ENCODE data around the gene GBX2.

Gene GBX2

DNA sequence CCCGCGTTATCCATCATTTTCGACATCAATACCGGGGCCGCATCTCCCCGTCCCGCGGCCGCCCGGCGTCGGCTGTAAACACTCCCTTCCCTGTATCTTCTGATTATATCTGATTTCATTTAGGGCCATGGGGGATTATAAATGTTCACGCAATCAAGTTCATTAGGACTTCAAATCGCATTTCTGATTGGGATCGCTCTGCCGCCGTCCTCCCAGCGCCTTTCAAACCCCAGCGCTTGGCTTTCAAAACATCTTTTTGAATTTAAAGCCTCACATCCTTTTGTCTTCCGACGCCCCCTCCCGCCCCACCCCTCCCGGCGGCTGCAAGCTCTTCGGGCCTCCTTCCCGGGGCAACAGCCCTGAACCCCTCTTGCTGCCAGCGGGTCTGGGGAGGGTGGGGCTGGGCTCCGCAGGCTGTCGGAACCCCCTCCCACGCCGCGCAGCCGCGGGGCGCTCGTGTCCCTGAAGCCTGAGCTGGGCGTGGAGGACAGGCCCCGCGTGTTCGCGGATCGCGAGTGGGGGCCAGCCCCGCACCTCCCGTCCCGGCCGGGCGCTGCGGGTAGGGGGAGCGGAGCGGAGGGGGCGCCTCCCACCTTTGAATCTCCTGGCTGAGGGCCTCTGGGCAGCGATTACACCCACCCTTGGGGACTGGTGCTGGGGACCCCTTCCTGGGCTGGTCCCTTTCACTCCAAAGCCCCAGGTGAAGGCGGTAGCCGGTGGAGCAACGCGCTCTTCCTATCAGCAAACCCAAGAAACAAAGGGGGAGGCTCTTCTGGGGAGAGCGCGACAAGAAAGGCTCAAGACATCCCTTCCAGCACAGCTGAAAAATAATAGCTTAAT, 11.3 kb upstream of the GBX2 start:
- TF ChIP-seq TARDBP (IDR thresholded peaks at IDR 0.05) (peak; percentile 89), ZNF384 (IDR thresholded peaks at IDR 0.05) (no peak)
- no peak for DNase-seq (ENCODE audit: extremely low spot score)
- ChIA-PET CTCF (interaction anchor here (0.6 to 2.9 kb wide), 2 partner anchors 375 to 414 kb away, joined by 3 to 12 read pairs; no protein-coding TSS in a partner anchor), POLR2A (interaction anchor here (1.6 kb wide), 1 partner anchor 400 kb away, joined by 7 read pairs; no protein-coding TSS in a partner anchor)

DNA sequence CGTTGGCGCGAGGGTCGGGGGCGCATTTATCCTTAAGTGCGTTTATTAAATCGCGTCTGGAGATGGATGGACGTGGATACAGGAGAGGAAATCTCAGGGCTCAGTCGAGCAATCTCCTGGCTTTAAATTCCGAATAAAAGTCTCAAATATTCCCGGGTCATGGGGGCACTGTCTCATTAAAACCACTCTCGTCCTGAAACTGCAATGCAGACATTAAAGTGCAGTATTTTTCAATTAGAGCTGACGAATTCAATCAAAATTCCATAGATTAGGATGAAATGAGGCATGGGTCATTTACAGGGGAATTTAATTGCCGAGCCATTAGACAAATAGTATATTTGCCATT, 10.7 kb upstream of the GBX2 start:
- ChIA-PET CTCF (interaction anchor here (0.6 to 1.9 kb wide), 3 partner anchors 399 to 775 kb away, joined by 5 to 21 read pairs (median 6); no protein-coding TSS in a partner anchor), POLR2A (interaction anchor here (1.6 kb wide), 2 partner anchors 399 to 413 kb away, joined by 6 to 7 read pairs; no protein-coding TSS in a partner anchor)
- no peak for DNase-seq (ENCODE audit: extremely low spot score)
- TF ChIP-seq FOXK2 (IDR thresholded peaks at IDR 0.05) = no peak
- no peak for TF ChIP-seq TARDBP (IDR thresholded peaks at IDR 0.05)
- no peak for TF ChIP-seq CTBP1 (IDR thresholded peaks at IDR 0.05; ENCODE audit: borderline replicate concordance)
- no peak for TF ChIP-seq ELF4 (IDR thresholded peaks at IDR 0.05)
- no peak for TF ChIP-seq ZNF384 (IDR thresholded peaks at IDR 0.05)
- no peak for TF ChIP-seq NFRKB (IDR thresholded peaks at IDR 0.05)
- no peak for TF ChIP-seq BHLHE40 (IDR thresholded peaks at IDR 0.05; ENCODE audit: borderline replicate concordance)
- no peak for TF ChIP-seq FOXM1 (IDR thresholded peaks at IDR 0.05; ENCODE audit: borderline replicate concordance)

DNA sequence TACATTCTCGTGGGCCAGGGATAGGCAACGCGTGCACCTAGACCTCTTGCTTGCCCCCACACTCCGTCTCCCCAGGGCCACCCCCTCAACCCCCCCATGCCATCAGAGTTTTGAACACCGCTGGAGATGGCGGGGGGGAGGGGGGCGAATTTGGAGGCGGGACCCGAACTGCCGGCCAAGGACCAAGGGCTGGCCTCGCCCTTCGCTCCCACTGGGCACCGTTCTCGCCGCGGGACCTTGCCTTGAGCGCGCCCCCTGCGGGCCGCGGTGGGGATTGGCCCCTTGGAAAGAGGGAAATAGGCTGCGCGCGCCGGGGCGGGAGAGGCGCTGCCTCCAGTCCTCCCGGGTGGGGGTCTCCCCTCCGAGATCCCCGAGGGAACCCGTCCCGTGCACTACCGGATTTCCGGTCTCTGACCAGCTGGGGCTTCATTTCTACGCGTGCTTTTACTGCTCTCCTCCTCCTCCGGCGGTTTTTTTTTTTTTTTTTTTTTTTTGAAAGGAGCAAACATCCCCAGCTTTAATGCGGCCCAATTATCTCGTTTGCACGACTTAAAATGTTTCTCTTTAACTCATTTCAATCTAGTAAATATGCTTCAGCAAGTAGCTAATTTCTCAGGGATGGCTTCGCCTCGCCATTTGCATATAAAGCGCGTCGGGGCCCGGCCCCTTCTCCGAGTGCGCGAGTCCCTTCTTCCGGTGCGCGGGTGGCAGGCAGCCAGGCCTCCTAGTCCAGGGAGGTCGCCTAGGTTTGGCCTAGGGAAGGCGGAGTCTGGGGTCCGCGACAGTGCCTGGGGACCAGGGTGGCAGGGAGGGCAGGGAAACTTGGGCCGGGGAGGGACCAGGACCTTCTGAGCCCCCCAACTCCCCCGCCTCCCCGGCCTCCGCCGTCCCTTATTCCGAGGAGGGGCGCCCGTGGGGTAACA, 10.0 kb upstream of the GBX2 start:
- ChIA-PET CTCF (interaction anchor here (0.6 to 1.9 kb wide), 6 partner anchors 9 to 774 kb away, joined by 3 to 21 read pairs (median 5); no protein-coding TSS in a partner anchor), POLR2A (interaction anchor here (1.4 to 1.6 kb wide), 3 partner anchors 9 to 412 kb away, joined by 5 to 7 read pairs (median 6); no protein-coding TSS in a partner anchor)

DNA sequence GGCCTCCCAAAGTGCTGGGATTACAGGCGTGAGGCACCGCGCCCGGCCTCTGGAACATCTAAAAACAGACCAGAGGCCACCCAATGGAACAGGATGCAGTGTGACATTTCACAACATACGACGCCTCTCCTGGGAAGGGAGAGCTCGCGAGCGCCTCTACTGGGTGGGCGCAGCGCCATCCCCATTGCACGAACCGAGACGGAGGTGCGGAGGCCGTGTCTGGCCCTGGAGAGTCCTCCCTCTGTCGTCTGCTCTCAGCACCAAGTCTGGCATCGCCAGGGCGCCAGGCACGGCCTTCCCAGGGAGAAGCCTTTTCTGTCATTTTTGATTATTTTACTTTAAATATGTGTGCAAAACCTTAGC, 9.4 kb upstream of the GBX2 start:
- TF ChIP-seq L3MBTL2 (conservative IDR thresholded peaks at IDR 0.05) (peak; percentile 47; the same call in 1 of the 2 replicates), NFRKB (IDR thresholded peaks at IDR 0.05) (no peak), SUZ12 (IDR thresholded peaks at IDR 0.05) (no peak), CTBP1 (IDR thresholded peaks at IDR 0.05; ENCODE audit: borderline replicate concordance) (no peak)
- TF ChIP-seq, protein P1, sequence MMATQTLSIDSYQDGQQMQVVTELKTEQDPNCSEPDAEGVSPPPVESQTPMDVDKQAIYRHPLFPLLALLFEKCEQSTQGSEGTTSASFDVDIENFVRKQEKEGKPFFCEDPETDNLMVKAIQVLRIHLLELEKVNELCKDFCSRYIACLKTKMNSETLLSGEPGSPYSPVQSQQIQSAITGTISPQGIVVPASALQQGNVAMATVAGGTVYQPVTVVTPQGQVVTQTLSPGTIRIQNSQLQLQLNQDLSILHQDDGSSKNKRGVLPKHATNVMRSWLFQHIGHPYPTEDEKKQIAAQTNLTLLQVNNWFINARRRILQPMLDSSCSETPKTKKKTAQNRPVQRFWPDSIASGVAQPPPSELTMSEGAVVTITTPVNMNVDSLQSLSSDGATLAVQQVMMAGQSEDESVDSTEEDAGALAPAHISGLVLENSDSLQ (IDR thresholded peaks at IDR 0.05) = no peak
- ChIA-PET CTCF (interaction anchor here (0.6 to 1.9 kb wide), 3 partner anchors 8 to 398 kb away, joined by 3 to 21 read pairs (median 5); no protein-coding TSS in a partner anchor), POLR2A (interaction anchor here (1.4 to 1.6 kb wide), 2 partner anchors 9 to 411 kb away, joined by 5 to 6 read pairs; no protein-coding TSS in a partner anchor)
- DNase-seq (ENCODE audit: extremely low spot score) = peak; percentile 61

More for the DNA sequence above, 10.0 kb upstream of the GBX2 start:
- DNase-seq (ENCODE audit: extremely low spot score) = peak; percentile 67
- TF ChIP-seq BHLHE40 (IDR thresholded peaks at IDR 0.05; ENCODE audit: borderline replicate concordance) (no peak), SP1 (IDR thresholded peaks at IDR 0.05) (no peak), HDGF (IDR thresholded peaks at IDR 0.05; ENCODE audit: borderline replicate concordance) (no peak), SUZ12 (IDR thresholded peaks at IDR 0.05) (no peak), FOXK2 (IDR thresholded peaks at IDR 0.05) (no peak), TARDBP (IDR thresholded peaks at IDR 0.05) (no peak), FOXM1 (IDR thresholded peaks at IDR 0.05; ENCODE audit: borderline replicate concordance) (no peak), FOXA1 (IDR thresholded peaks at IDR 0.05) (no peak), L3MBTL2 (conservative IDR thresholded peaks at IDR 0.05) (peak; percentile 51), ZNF384 (IDR thresholded peaks at IDR 0.05) (peak; percentile 87), NFRKB (IDR thresholded peaks at IDR 0.05) (no peak), ARNT (IDR thresholded peaks at IDR 0.05) (no peak), LEF1 (IDR thresholded peaks at IDR 0.05; ENCODE audit: borderline replicate concordance) (no peak), ELF4 (IDR thresholded peaks at IDR 0.05) (no peak), CTBP1 (IDR thresholded peaks at IDR 0.05; ENCODE audit: borderline replicate concordance) (no peak)
- TF ChIP-seq, protein P1 (IDR thresholded peaks at IDR 0.05) = no peak

DNA sequence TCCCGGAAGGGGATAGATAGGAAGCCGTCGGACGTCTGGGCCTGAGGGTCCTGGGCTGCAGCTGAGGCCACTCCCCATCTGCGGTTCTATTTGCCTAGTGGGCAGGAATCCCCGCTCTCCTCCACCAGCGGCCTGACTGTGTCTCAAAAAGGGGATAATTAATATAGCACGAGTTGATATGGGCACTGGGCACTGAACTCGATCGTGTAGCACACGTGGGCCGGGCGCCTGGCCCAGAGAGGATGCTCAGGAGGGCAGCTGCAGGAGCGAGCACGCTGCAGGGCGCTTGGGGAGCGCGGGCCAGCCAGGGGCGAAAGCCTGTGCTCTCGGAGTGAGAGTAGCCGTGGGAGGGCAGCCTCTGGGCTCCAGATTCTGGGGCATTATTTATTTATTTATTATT, 8.8 kb upstream of the GBX2 start:
- ChIA-PET CTCF (interaction anchor here (1.9 kb wide), 1 partner anchor 397 kb away, joined by 21 read pairs; no protein-coding TSS in a partner anchor), POLR2A (interaction anchor here (1.4 kb wide), 1 partner anchor 8 kb away, joined by 5 read pairs; no protein-coding TSS in a partner anchor)
- DNase-seq (ENCODE audit: extremely low spot score) = no peak
- no peak for TF ChIP-seq ZNF384 (IDR thresholded peaks at IDR 0.05)

DNA sequence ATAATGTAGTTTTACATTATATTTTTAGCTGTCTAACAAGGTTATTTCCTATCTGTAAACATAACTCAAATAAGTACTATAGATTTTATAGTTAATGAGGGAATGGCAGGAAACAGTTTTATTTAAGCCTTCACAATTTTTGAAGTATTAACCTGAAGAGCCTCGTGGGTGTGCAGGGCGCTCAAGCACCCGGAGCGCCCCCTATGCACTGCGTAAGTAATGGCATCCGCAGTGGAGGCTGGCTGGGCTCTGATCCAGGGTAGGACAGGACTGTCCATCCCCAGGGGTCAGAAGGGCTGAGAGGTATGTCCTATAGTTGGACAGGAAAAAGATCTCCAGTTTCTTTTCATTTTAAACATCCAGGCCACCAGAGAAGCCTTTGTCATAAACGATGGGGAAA, 8.2 kb upstream of the GBX2 start:
- ChIA-PET CTCF (interaction anchor here (0.9 to 1.3 kb wide), 2 partner anchors 396 to 410 kb away, joined by 3 to 5 read pairs; no protein-coding TSS in a partner anchor), POLR2A (no interaction called here)
- TF ChIP-seq CTBP1 (IDR thresholded peaks at IDR 0.05; ENCODE audit: borderline replicate concordance) (no peak), FOXA1 (IDR thresholded peaks at IDR 0.05) (no peak), NFRKB (IDR thresholded peaks at IDR 0.05) (no peak), FOXM1 (IDR thresholded peaks at IDR 0.05; ENCODE audit: borderline replicate concordance) (no peak), TARDBP (IDR thresholded peaks at IDR 0.05) (no peak), HDGF (IDR thresholded peaks at IDR 0.05; ENCODE audit: borderline replicate concordance) (no peak)
- TF ChIP-seq, protein P1 (IDR thresholded peaks at IDR 0.05) = no peak
- DNase-seq (ENCODE audit: extremely low spot score) = peak; percentile 42

Data from HEK293T (cell line).